NCI-H2196 (cell line): Measurements from ENCODE around the gene PHF10.
A peak's percentile ranks its signal among the peaks of the same experiment; 100 is the strongest.

Source experiments
- DNase-seq: peaks from one replicate; lab custom pipeline; 2025; ENCODE audit not compliant: unreplicated experiment; lab: John Stamatoyannopoulos, UW

Gene PHF10

GRCh38 chr6:169678342-169678741 is 46.0 kb downstream of the PHF10 start:
- no peak for DNase-seq

- DNase-seq, result no peak
These were observed 47.2 kb downstream of the PHF10 start for GRCh38 chr6:169677096-169677495.

DNA sequence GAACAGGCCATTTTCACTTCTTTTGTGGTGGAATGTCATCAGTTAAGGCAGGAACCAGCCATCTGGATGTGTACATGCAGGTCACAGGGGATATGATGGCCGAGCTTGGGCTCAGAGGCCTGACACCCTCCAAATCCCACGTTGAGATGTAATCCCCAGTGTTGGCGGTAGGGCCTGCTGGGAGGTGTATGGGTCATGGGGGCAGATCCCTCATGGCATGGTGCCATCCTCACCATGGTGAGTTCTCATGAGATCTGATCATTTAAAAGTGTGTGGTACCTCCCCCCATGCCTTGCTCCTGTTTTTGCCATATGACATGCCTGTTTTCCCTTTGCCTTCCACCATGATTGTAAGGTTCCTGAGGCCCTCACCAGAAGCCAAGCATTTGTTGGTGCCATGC is 49.3 kb downstream of the PHF10 start:
- no peak for DNase-seq

- DNase-seq, result no peak
These were observed 52.7 kb downstream of the PHF10 start for GRCh38 chr6:169671563-169671962.

DNA sequence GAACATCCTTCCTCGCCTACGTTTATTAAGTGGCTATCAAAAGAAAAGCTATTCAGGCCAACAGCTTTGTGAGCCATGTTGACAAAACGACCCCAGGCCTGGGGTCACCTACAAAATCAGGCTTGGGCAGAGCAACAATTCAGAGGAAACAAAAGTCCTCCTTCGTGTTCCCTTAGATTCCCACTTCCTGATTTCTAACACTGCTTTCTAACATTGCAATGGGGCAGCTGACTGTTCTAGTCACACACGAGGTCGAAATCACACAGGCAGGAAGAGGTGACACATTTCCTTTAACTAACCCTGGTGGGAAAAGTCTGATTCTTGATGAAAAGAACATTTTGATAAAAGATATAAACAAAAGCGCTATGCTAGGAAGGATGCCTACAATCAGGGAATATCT is 54.4 kb downstream of the PHF10 start:
- DNase-seq, result no peak

DNA sequence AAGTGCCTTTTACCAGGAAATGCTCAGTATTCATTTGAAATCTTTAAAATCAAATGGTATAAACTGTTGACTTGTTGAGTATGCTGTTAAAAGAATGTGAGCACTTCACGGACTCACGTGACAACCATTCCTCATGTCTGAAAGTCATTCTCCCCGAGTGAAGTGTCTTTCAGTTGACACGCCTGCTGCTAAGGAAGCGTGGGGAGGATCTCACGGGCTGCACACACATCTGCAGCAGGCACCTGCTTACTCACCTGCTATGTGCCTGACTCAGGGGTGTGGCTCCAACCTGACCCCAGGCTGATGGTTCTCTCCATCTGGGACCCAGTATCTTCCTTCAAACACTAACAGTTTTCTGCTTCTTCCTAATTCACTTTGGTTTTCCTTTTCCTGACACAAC is 55.2 kb downstream of the PHF10 start:
- no peak for DNase-seq

DNA sequence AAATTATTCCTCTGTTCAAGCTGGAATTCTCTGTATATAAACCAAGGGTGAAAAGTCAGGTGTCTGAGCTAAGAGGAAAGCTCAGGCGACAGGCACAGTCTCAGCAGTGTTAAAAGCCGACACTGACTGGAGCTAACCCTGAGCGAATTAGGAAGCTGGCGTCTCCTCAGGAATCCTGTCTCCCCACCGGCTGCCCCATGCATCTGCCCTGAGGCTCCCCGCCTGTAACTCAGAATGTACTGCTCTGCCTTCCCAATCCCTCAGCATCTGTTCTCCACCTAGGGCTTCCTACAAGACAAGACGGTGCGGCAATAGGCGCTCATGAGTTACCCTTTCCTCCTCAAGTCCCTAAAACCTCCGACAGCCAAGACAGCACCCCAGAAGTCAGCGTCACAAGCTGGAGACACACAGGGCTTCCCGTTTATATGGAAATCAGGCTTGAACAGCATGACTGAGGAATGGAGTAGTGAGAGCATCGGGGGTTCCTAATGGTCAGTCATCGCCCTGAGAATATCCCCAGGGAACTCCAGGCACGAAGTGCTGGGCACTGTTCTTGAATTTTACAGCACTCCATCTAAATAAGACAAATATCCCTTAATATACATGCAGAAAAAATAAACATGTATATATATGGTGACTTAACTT is 56.0 kb downstream of the PHF10 start:
- DNase-seq, result no peak

- DNase-seq, result no peak
These were observed 56.6 kb downstream of the PHF10 start for GRCh38 chr6:169667716-169668115.

- DNase-seq, result no peak
These were observed 57.9 kb downstream of the PHF10 start for GRCh38 chr6:169666441-169666840.

DNA sequence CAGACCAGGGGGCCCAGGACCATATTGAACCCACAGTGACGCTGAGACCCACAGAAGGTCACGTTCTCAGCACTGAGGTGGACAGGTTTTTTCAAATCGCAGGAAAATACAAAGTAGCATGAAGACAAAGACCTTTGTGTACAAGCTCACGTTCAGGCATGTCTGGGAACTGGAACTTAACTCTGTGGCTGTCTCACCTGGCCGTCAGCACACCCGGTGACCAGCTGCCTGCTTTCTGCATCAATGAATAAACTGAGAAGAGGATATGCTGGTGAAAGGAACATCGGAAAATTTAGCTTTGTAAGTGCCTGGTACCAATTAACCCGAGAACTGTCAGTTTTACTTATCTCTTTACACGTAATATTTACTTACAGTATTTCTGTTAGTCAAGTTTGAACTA is 59.0 kb downstream of the PHF10 start:
- DNase-seq, result peak; percentile 16

DNA sequence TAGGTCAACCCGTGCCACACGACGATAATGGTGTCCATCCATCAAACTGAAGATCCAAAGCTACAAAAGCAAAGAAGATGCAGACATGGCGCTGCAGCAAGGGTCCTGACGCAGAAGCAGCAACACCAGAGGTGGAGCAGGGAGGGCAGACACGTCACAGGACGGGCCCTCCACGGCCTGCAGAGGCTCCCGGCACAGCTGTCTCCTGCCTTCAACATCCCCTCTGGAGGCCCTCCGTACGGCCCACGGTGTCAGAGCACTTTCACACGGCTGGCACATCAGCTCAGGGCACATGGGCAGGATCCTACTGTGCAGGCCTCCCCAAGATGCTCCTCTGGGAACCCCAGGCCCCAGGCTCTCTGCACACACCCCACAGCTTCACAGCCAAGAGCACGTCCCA is 60.1 kb downstream of the PHF10 start:
- DNase-seq, result no peak

GRCh38 chr6:169663468-169663867 is 60.8 kb downstream of the PHF10 start:
- DNase-seq, result peak; percentile 21

- no peak for DNase-seq
These were observed 62.9 kb downstream of the PHF10 start for GRCh38 chr6:169661391-169661756.

DNA sequence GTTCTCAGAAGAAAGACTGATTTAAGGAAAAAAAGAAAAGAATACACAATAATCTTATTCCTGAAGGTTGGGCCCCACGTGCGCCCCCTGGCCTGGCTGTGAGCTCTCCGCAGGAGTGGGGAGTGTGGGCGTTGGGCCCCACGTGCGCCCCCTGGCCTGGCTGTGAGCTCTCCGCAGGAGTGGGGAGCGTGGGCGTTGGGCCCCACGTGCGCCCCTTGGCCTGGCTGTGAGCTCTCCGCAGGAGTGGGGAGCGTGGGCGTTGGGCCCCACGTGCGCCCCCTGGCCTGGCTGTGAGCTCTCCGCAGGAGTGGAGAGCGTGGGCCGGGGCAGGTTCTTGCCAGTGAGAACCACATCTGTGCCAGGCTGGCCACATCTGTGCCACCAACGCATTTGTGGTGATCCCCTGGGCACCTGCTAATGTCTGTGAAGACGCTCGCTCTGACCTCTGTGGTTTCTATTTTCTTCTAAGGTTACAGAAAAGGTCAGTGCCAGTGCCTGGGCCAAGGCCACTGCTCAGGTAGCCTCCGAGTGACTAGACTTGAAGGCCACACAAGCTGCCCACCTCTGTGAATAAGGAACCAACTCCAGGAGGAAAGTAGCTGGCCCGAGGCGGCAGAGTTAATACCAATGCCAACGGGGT is 63.4 kb downstream of the PHF10 start:
- DNase-seq, result no peak

DNA sequence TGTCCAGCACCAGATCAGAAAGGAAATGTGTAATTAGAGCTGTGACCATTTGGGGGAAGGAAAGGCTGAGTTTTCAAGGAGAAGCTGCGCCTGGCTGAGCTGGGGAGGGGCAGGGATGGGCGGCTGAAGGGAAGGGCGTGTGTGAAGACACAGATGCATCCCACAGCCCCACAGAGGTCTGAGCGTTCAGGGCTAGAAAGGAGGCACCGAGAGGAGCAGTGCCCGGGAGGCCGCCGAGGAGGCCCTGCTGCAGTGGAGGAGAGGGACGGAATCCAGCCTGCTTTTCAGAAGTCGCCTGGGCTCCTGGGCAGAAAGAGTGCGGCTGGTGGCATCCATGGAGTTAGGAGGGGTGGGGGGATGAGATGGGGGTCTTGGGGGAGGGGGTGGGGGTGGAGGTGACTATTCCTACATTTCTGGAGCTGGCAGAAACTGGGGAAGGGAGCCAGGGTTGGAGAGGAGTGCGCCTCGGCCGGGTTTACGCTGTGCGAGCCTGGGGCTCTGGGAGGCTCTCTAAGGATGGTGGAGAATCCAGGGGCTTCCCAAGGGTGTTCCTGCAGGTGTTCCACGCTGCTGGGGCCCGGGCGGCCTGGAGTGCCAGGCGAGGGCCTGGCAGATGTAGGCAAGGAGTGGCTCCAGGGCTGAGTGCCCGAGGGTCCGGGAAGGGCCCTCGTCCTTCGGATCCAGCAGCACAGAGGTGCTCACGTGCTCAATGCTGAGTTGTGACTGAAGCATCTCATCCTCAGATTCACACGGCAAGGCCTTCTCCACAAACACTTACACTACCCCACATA is 64.3 kb downstream of the PHF10 start:
- no peak for DNase-seq

DNA sequence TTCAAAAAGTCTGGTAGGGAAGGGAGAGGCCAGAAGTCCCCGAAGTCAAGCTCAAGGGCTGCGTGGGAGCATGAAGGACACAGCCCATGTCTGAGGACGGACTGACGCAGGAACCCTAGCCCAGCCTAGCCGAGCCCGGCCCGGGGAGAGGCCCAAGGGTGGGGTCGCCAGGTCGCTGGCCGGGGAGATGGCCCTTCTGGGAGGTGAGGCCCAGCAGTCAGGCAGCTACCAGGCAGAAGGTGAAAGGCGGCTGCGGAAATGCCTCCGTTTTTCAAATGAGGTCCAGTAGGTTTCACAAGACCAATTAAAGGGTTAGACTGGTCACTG is 67.1 kb downstream of the PHF10 start:
- no peak for DNase-seq

DNA sequence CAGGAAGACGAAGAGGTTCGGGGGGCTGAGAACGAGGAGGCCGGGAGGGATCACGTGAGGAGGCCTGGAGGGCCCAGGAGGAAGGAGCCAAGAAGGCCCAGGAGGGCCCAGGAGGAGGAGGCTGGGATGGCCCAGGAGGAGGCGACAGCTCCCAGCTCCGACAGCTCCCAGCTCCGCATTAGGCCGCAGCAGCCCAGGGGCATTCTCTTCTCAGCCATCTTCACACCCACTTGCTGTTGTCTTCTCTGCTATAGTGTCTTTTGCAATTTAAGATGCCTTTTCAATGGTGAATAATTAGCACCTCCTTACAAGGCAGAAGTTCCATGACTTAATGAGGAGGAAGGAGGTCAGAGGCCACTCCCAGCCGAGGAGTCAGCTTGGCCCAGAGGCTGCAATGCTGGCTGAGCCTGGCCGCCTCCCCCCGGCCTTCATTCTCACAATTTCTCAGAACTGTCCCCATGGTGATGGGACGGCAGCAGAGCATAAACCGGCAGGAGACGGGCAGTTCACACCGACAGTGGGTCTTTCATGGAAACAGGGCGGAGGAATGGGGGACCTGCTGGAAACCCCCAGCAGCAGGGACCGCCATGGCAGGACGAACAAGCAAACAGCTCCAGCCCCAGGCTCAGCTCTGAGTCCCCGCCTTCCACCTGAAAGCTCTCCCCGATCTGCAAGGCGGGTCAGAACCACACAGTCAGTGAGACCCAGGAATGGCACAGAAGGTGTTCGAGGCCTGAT is 67.6 kb downstream of the PHF10 start:
- DNase-seq, result no peak

DNA sequence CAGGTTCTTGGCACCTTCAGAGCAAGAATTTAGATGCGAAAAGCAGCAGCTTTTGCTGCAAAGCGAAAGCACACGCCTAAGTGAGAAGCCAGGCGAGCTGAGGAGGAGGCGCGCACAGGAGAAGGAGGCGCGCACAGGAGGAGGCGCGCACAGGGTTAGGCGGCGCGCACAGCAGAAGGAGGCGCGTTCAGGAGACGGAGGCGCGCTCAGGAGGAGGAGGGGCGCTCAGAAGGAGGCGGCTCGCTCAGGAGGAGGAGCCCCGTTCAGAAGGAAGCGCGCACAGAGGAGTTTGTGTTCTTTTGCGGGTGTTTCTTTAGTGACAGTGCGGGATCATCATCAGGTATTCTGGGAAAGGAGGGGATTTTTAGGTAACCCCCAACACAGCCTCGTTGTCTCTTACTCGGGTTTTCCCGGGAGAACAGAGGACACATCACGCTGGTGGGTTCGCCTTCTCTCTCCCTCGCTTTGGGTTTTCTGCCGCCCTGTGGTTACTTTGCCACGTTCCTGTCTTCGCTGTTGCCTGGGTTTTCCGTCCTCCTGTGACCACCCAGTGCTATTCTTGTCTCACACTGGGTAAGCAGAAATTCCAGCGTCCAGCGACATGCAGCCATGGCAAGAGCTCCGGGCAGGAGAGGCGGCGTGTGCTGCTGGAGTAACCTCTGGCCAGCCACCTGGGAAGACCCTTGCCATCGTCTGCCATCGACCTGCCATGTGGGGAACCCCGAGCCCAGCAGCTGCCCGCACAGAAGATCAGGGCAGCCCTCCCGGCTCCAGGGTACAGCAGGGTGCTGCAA is 69.5 kb downstream of the PHF10 start:
- peak; percentile 71 for DNase-seq
